SK-N-SH treated with all-trans-retinoic acid at 6 μM for 48 hours (cell line): ENCODE data around the gene METTL1.
A peak's percentile ranks its signal among the peaks of the same experiment; 100 is the strongest.

ENCODE experiments used
- ARNTL ChIP-seq: fragments of 450-650 bp; formaldehyde crosslinking; IDR thresholded peaks from 2 replicates; pipeline ENCODE4 v1.5.0; 2020; ENCODE audit warnings: low read depth, mild to moderate bottlenecking, moderate library complexity, borderline replicate concordance
- CREB5 ChIP-seq: fragments of 250-450 bp; sonication (Bioruptor Pico); IDR thresholded peaks from 2 replicates; pipeline ENCODE4 v1.5.1; 2020; ENCODE audit warnings: low read depth, mild to moderate bottlenecking, moderate library complexity
- POU6F1 ChIP-seq: fragments of 250-450 bp; sonication (Bioruptor Pico); IDR thresholded peaks from 2 replicates; pipeline ENCODE4 v1.8.0; 2021; ENCODE audit warnings: low read depth, mild to moderate bottlenecking, moderate library complexity, borderline replicate concordance
- PPARA ChIP-seq: fragments of 250-450 bp; sonication (Bioruptor Pico); IDR thresholded peaks from 2 replicates; pipeline ENCODE4 v1.5.0; 2020; ENCODE audit warnings: mild to moderate bottlenecking, borderline replicate concordance
- SNAI2 ChIP-seq: fragments of 250-450 bp; sonication (Bioruptor Pico); IDR thresholded peaks from 2 replicates; pipeline ENCODE4 v1.5.0; 2020; ENCODE audit warnings: mild to moderate bottlenecking, moderate library complexity
- TCF4 ChIP-seq: fragments of 250-450 bp; sonication (Bioruptor Pico); IDR thresholded peaks from 2 replicates; pipeline ENCODE4 v1.8.0; 2021; ENCODE audit warnings: mild to moderate bottlenecking, moderate library complexity, borderline replicate concordance
- TOX ChIP-seq: fragments of 250-450 bp; sonication (Bioruptor Pico); IDR thresholded peaks from 2 replicates; pipeline ENCODE4 v1.8.0; 2021; ENCODE audit warnings: mild to moderate bottlenecking, moderate library complexity, borderline replicate concordance
- ZFP3 ChIP-seq: fragments of 250-450 bp; sonication (Bioruptor Pico); IDR thresholded peaks from 2 replicates; pipeline ENCODE4 v1.5.0; 2020; ENCODE audit warnings: mild to moderate bottlenecking, moderate library complexity
- ZFP30 ChIP-seq: fragments of 450-650 bp; formaldehyde crosslinking; IDR thresholded peaks from 2 replicates; pipeline ENCODE4 v1.5.0; 2022; ENCODE audit warnings: mild to moderate bottlenecking, moderate library complexity
- ZNF70 ChIP-seq: fragments of 450-650 bp; formaldehyde crosslinking; IDR thresholded peaks from 2 replicates; pipeline ENCODE4 v1.5.0; 2020; ENCODE audit warnings: mild to moderate bottlenecking, moderate library complexity
- ZNF8 ChIP-seq: fragments of 450-650 bp; formaldehyde crosslinking; IDR thresholded peaks from 2 replicates; pipeline ENCODE4 v1.5.0; 2020; ENCODE audit warnings: mild to moderate bottlenecking, moderate library complexity

- TF ChIP-seq ZFP3 (CRISPR knock-in tag) (no peak), ZNF70 (CRISPR knock-in tag) (peak; percentile 31; the same call in 1 of the 2 replicates), ARNTL (no peak), SNAI2 (CRISPR knock-in tag) (no peak), TCF4 (no peak), POU6F1 (CRISPR knock-in tag) (no peak), ZFP30 (CRISPR knock-in tag) (no peak), TOX (CRISPR knock-in tag) (no peak), CREB5 (CRISPR knock-in tag) (no peak), ZNF8 (no peak), PPARA (no peak)
Measured at GRCh38 chr12:57803319-57803893, 31.5 kb upstream of the METTL1 start.
